SIG-M5 treated with dmso at 0.1 percent for 504 hours (cell line): ENCODE measurements around the gene FAM25A.
"Not testable (repeated sequence)": the region's sequence is repeated elsewhere in the genome, so short reads cannot be mapped to it uniquely, and the experiment has no call there.

Experiments
- DNase-seq: peaks from one replicate; lab custom pipeline; 2025; ENCODE audit not compliant: unreplicated experiment; lab: John Stamatoyannopoulos, UW

Gene FAM25A

DNA sequence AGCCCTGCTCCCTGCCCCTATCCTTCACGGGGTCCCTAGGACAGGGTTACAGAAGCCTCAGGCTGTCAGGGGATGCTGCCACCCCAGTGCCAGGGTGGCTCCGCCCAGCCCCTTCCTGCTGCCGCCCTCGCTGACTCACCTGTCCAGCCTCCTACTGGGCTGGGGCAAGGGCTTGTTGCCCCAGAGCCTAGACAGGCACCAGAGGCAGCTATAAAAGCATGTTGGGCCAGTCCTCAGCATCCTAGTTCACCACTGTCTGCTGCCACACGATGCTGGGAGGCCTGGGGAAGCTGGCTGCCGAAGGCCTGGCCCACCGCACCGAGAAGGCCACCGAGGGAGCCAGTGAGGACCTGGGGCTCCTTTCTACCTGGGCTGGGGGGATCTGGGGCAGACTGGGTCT lies at the start of gene FAM25A:
Gene FAM25A (plus strand): TSS at position 239 of the 400 bp plus-strand sequence. CDS start 31 bp downstream, at position 270.
- not testable (repeated sequence) for DNase-seq

DNA sequence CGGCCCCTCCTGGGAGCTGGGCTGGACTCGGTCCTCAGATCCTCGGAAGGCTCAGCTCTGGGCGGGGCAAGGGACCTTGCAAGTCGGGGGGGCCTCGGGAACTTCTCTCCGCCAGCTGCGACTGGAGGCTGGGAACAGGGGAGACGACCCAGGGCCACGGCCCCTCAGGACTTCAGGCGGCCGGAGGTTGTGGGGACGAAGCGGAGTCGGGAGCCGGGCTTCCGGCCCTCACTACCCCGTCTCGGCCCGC lies 49.2 kb upstream of the FAM25A start:
- no peak for DNase-seq

DNA sequence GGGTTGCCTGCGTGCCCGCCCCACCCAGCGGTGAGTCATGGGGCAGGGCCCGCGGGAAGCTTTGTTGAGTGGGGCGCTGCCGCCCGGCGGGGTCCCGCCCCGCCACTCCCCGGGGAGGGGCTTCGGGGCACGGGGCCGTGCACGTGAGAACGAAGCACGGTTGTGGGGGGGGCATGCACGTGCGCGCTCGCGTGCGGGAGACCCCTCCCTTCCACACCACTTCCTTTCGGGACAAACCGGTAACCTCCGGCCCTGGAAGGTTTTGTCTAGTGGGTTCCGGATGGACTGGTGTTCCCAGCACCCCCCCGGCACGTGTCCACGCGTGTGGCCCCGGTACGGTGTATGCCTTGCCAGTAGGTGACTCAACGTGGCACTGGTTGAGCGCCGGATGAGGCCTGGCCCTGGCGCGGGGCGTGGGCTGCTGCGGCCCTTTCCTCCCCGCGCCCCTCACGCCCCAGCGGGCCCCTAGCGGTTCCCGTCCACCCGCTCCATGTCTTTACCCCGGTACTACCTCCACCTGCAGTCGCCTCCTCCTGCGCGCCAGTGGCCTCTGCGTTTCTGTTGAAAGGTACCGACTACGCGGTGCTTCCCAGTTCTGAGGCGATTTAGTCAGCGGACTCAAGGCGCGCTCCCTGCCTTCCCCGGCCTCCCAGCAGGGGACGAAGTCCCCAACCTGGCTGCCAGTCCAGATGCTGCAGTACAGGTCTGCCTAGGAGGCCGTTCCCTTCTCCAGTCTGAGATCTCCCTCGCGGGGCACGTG lies 48.7 kb upstream of the FAM25A start:
- peak; percentile 68 for DNase-seq

- no peak for DNase-seq
These were observed 47.3 kb upstream of the FAM25A start for GRCh38 chr10:86972613-86973380.

DNA sequence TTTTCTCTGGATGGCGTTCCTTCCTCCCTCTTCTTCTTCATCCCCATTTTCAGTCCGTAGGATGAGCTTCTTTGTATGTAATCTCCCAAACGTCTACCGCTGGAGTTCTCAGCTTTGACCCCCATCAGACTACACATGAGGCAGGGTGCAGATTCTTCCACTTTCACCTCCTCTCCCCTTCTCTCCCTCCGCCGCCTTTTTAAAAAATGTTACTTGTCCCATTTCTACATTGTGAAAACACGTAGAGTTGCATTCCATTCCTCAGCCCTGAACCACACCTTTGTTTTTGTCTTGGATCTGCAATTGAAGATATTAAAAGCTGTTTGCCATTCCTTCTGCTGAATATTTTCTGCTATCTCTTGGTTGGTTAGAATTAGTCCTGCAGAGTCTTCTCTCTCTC lies 45.6 kb upstream of the FAM25A start:
- no peak for DNase-seq

DNA sequence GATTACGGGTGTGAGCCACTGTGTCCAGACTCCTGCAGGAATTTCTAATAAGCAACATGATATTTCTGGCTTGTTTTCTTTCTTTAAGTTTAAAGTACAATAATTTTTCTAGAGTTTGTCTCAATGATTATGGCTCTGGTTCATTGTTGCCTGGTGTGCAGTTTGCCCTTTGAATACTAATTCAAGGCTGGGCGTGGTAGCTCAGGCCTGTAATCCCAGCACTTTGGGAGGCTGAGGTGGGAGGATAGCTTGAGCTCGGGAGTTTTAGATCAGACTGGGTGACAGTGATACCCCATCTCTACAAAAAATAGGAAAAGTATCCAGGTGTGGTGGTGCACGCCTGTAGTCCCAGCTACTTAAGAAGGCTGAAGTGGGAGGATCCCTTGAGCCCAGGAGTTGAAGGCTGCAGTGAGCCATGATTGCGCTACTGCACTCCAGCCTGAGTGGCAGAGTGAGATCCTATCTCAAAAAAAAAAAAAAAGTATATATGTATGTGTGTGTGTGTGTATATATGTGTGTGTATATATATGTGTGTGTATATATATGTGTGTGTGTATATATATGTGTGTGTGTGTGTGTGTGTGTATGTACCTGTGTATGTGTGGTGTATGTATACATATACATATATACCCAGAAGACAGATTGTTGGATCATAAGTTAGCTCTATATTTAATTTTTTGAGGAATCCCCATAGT lies 43.6 kb upstream of the FAM25A start:
- DNase-seq: no peak

- DNase-seq: not testable (repeated sequence)
These were observed 41.6 kb upstream of the FAM25A start for GRCh38 chr10:86978457-86978856.

GRCh38 chr10:86979296-86979818 lies 40.7 kb upstream of the FAM25A start:
- no peak for DNase-seq

DNA sequence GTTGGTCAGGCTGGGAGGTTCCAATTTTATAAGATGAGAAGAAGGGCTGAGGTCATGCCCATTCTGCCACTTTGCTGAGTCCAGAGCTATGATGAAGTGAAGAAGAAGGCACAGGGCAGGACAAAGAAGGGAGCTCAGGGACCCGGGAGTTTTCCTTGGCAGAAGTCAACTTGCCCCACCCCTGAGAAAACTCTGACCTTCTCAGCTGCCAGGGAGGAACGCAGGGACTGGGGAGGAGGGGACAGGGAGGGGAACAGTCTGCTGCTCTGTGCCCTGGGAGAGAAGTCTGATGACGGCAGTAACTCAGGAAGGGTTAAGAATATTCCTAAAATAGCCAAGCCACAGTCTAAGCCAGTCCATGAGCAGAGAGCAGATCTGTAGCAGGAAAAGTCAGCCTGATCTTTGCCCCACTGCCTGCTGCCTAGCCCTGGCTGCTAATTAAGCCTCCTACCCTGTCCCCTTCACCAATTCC lies 40.1 kb upstream of the FAM25A start:
- DNase-seq: no peak

GRCh38 chr10:86981020-86981419 lies 39.1 kb upstream of the FAM25A start:
- not testable (repeated sequence) for DNase-seq

DNA sequence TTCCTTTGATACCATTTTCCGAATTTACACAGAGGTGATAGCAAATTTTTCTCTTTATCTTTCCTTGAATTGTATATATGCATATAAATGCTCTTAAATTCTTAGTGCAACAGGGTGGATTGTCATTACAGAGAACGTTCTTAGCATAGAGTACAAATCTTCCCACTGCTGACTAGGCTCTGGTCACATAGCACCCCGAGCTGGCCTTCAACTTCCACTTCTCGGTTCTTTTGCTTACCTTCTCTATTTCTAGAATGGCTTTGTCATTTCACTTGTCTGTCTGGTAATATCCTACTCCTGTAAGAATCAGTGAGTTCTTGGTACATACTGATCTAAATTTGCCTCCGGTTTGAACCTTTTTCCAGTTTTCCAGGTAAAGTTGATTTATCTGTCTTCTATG lies 38.4 kb upstream of the FAM25A start:
- no peak for DNase-seq

GRCh38 chr10:86984498-86984897 lies 35.6 kb upstream of the FAM25A start:
- DNase-seq: not testable (repeated sequence)

GRCh38 chr10:86988520-86988919 lies 31.6 kb upstream of the FAM25A start:
- no peak for DNase-seq

DNA sequence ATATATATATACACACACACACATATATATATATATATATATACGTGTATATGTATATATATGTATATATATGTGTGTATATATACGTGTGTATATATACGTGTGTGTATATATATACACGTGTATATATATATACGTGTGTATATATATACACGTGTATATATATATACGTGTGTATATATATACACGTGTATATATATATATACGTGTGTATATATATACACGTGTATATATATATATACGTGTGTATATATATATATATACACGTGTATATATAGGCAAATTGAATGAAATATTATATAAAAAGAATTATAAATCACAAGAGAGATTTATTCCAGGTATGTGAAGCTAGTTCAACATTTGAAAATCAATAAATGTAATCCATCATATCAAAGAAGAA lies 28.7 kb upstream of the FAM25A start:
- DNase-seq: not testable (repeated sequence)

DNA sequence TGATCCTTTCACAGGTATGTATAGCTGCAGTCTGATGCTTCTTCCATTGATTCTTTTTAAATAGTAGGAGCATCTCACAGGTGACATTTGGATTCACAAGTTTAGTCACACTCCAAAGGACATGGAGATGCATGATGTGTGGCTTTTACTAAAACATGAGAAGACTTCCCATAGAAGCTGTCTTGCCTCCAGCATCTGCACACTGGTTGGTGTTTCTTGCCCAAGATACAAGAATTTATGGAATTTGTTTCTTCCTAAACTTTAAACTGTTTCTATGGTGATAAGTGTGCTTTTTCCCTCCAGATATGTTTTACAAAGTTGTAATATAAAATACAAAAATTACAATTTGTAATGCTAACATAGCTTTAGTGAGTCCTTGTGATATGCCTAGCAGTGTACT lies 27.6 kb upstream of the FAM25A start:
- DNase-seq: no peak

DNA sequence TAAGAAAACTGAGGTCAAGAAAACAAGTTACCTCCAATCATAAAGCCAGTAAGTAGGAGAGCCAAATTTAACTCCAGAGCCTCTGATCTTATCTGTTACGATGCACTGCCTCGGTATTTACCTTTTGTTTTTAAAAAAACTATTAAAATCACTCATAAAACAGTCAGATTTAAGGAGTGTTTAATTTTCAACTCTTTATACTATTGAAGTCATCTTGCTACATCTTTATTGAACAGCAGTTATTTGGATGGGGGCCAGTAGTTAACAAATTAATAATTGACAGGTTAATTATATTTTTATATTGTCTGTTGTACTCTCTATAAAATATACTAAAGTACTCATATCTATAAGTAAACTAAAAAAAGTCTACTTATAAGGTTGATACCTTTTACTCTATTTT lies 27.2 kb upstream of the FAM25A start:
- DNase-seq: no peak

DNA sequence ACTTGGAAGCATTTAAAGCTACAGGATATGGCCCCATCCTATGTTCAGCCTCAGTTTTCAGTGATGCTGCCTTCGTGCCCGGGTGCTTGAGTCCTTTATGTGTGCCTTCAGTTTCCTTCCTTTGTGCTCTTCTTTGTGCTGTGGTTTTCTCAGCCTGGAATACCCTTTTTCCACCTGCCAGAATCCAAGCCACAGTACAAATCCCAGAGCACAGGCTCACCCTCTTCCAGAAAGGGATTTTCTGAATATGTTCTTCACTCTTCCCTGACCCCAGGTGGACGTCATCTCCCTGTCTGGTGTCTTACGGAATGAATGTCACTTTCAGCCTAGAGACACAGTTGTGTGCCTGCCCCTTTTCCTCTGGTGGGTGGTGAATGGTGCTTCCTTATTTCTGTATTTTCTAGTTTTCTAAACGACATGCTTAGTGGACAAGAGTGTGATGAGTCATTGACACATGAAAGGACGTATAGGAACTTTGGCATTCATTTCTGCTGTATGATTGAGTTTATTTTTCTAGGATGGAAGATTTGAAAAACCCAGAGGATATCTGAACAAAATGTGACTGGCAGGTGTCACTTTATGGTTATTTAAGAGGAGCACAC lies 20.2 kb upstream of the FAM25A start:
- peak; percentile 26 for DNase-seq

DNA sequence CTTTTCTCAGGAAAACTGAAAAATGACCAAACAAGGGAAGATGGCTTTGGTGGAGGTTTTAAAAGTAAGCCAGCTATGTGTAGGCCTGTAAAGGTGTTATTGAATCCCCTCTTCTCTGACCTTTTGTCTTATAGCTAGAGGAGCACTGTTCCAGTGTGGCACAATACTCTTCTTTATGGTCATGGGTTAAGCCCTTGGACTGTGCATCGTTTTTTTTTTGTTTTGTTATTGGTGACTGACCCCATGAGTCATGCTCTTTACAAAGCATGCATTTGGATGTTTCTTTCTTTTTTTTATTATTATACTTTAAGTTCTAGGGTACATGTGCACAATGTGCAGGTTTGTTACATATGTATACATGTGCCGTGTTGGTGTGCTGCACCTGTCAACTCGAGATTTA lies 19.6 kb upstream of the FAM25A start:
- DNase-seq: no peak

- not testable (repeated sequence) for DNase-seq
These were observed 13.0 kb upstream of the FAM25A start for GRCh38 chr10:87007124-87007523.

DNA sequence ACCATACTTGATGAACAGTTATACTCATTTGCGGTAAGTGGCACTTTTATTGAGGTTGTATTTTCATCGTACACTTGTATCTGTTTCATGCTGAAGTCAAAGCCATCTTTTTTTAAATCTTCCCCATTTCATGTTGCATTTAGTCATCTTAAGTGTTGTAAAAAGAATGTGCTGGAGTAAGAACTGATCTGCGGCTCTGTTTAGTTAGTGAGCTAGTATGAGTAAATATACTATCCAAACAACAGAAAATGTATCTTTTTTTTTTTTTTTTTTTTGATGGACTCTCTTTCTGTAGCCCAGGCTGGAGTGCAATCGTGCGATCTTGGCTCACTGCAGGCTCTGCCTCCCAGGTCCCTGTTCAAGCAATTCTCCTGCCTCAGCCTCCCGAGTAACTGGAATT lies 12.4 kb upstream of the FAM25A start:
- not testable (repeated sequence) for DNase-seq

GRCh38 chr10:87008303-87008702 lies 11.8 kb upstream of the FAM25A start:
- peak; percentile 7 for DNase-seq
